DND-41 (cell line): Measurements from ENCODE around the gene METTL24.

Experiments used
- CTCF ChIP-seq: IDR thresholded peaks from 2 replicates; pipeline ENCODE4 v1.5.1; 2012; ENCODE audit warnings: borderline replicate concordance, low read length, moderate library complexity, mild to moderate bottlenecking; ENCODE audit not compliant: poor library complexity, severe bottlenecking; ENCODE audit errors: extremely low read depth
- EZH2 ChIP-seq: IDR thresholded peaks from 3 replicates; pipeline ENCODE4 v1.6.1; 2012; ENCODE audit warnings: borderline replicate concordance, low read depth, mild to moderate bottlenecking, moderate library complexity, low read length, inconsistent platforms; ENCODE audit not compliant: severe bottlenecking

- no peak for TF ChIP-seq CTCF
- no peak for TF ChIP-seq EZH2
Observed at GRCh38 chr6:110324548-110324947, 33.6 kb downstream of the METTL24 start.
